ENCODE measurements around the gene MYL6B.
"Not testable (repeated sequence)": the region's sequence is repeated elsewhere in the genome, so short reads cannot be mapped to it uniquely, and the experiment has no call there.

Gene MYL6B

GRCh38 chr12:56151672-56152131, 685 bp upstream of the MYL6B start:
- peak; percentile 49 for DNase-seq (ENCODE audit: insufficient read length, low spot score)

GRCh38 chr12:56152756-56153677, 630 bp downstream of the MYL6B start:
- DNase-seq (ENCODE audit: insufficient read length, low spot score), result no peak
- FAIRE-seq, result no peak

More at GRCh38 chr12:56151672-56152131, 685 bp upstream of the MYL6B start:
- peak; percentile 56 for FAIRE-seq

GRCh38 chr12:56153678-56154065, 1.3 kb downstream of the MYL6B start:
- DNase-seq (ENCODE audit: insufficient read length, low spot score) (no peak), FAIRE-seq (no peak)

- no peak for DNase-seq (ENCODE audit: insufficient read length, low spot score)
- no peak for FAIRE-seq
Observed at GRCh38 chr12:56154246-56154771, 1.9 kb downstream of the MYL6B start.

- no peak for FAIRE-seq
Observed at GRCh38 chr12:56154818-56155217, 2.4 kb downstream of the MYL6B start.

GRCh38 chr12:56155256-56155845, 3.0 kb downstream of the MYL6B start:
- no peak for DNase-seq (ENCODE audit: insufficient read length, low spot score)
- FAIRE-seq, result no peak

More at GRCh38 chr12:56154818-56155217, 2.4 kb downstream of the MYL6B start:
- no peak for DNase-seq (ENCODE audit: insufficient read length, low spot score)

- not testable (repeated sequence) for DNase-seq (ENCODE audit: insufficient read length, low spot score); FAIRE-seq
Observed at GRCh38 chr12:56156464-56157200, 4.2 kb downstream of the MYL6B start.

GRCh38 chr12:56157201-56158028, 5.0 kb downstream of the MYL6B start:
- no peak for FAIRE-seq
- peak; percentile 52 for DNase-seq (ENCODE audit: insufficient read length, low spot score)

- FAIRE-seq (peak; percentile 96), DNase-seq (ENCODE audit: insufficient read length, low spot score) (peak; percentile 82)
Observed at GRCh38 chr12:56158029-56158925, 5.9 kb downstream of the MYL6B start, which contains the start of gene MYL6. MYL6 (plus strand) TSS chr12:56158359; CDS start chr12:56158402, 43 bp downstream.

- FAIRE-seq (peak; percentile 4), DNase-seq (ENCODE audit: insufficient read length, low spot score) (no peak)
Observed at GRCh38 chr12:56158926-56159461, 6.6 kb downstream of the MYL6B start.

GRCh38 chr12:56159482-56160192, 7.2 kb downstream of the MYL6B start:
- FAIRE-seq, result no peak
- no peak for DNase-seq (ENCODE audit: insufficient read length, low spot score)

GRCh38 chr12:56160193-56160763, 7.9 kb downstream of the MYL6B start:
- DNase-seq (ENCODE audit: insufficient read length, low spot score), result no peak
- no peak for FAIRE-seq

- FAIRE-seq (no peak), DNase-seq (ENCODE audit: insufficient read length, low spot score) (no peak)
Observed at GRCh38 chr12:56160894-56161689, 8.7 kb downstream of the MYL6B start.

GRCh38 chr12:56161690-56162351, 9.4 kb downstream of the MYL6B start:
- no peak for DNase-seq (ENCODE audit: insufficient read length, low spot score)
- FAIRE-seq, result no peak

GRCh38 chr12:56162468-56163290, 10.3 kb downstream of the MYL6B start:
- DNase-seq (ENCODE audit: insufficient read length, low spot score), result no peak
- FAIRE-seq, result no peak

Measured in GM19239 (cell line).